Myocyte (in vitro differentiated cells): ENCODE measurements around the gene KIAA2012. TPM values are rescaled to one million over a fixed set of nuclear protein-coding genes. Genes with fewer than 3 reads are reported as not detected.
A peak's percentile ranks its signal among the peaks of the same experiment; 100 is the strongest.

ENCODE experiments used
- DNase-seq: peaks from one replicate; pipeline ENCODE4 v3.0.0-alpha.2; 2012; ENCODE audit warnings: low read depth
- total RNA-seq: library from RNA; depleted of rRNA; stranded (reverse); fragments of >200 nt; gene quantifications from 2 replicates; pipeline ENCODE4 v1.2.3, GENCODE V29; 2014

Gene KIAA2012
- total RNA-seq, 1 donor from 2014 or later, result not detected

- DNase-seq, result no peak
Observed at GRCh38 chr2:202079310-202079709, 6.3 kb downstream of the KIAA2012 start.

- DNase-seq, result peak; percentile 9
Observed at GRCh38 chr2:202084265-202084664, 11.2 kb downstream of the KIAA2012 start.

DNA sequence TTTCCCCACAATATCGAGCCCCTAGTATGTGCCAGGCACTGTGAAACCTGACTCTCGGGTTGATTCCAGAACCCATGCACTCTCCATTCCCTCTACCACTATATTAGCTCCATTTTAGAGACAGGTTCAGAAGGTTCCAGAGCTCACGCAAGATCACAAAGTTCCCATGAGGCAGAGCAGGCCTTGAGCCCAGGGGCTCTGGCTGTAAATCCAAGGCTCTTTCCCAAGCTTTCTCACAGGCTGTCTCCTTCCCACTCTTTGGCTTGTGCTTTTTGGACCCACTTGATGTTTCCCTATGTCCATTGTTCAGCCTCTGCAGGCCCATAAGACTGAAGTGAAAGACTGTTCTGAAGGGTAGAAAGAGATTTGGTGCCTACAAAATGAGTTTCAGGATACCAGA lies 15.7 kb downstream of the KIAA2012 start:
- no peak for DNase-seq

DNA sequence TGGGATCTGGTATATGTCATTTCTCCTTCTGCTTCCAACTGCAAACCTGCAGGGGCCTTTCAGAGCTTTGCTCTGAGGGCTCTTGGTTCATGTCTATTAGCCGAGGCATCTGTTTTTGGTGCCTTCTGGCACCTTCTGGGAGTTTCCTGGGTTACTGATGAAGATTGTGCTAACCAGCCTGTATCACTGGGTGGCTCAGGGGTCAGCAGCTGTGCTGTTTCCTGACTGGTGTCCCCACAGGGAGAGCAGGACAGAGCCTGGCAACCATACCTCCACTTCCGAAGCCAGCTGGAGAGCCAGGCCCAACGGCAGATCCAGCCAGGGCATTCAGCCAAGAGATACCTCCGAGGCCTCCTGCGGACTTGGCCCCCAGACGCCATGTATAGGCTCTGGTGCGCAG lies 17.5 kb downstream of the KIAA2012 start:
- DNase-seq, result no peak

GRCh38 chr2:202091476-202091875 lies 18.4 kb downstream of the KIAA2012 start:
- no peak for DNase-seq

- DNase-seq, result no peak
Observed at GRCh38 chr2:202094426-202094986, 21.5 kb downstream of the KIAA2012 start.

DNA sequence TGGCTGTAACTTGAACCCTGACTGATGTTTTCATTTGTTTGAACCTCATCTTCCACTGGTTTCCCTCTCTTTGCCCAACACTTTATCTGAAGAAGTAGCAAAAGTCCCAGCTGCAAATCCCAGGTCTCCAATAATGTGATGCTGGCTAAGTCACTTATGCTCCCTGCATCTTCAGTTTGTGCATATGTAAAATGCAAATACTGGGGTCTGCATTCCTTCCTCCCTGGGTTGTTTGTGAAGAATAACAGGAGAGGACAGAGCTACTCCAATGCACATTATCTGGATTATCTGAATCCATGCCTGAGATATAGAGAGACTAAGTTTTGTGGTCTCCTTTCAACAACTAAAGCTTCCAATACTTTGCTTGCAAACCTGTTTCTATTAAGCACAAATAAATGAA lies 22.2 kb downstream of the KIAA2012 start:
- DNase-seq, result no peak

DNA sequence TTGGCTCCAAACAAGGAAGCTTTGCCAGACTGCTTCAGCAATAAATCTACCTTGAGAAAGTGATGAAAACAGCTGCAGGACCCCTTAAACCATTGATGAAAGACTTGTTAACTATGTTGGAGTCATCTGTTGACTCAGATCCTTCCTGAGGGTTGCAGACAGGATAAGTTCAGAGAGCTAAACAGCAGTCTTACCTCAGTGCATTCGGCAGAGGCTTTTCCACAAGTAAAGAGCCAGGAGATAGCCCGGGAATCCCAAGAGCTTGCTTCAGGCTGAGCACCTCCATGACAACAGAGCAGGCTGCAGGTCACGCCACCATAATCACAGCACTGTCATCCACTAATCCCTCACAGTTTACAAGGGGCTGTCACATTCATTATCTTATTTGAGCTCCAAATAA lies 23.7 kb downstream of the KIAA2012 start:
- no peak for DNase-seq

- no peak for DNase-seq
Observed at GRCh38 chr2:202098291-202098690, 25.2 kb downstream of the KIAA2012 start.

GRCh38 chr2:202099515-202099914 lies 26.5 kb downstream of the KIAA2012 start:
- no peak for DNase-seq

- no peak for DNase-seq
Observed at GRCh38 chr2:202100176-202100575, 27.1 kb downstream of the KIAA2012 start.

GRCh38 chr2:202101026-202101579 lies 28.0 kb downstream of the KIAA2012 start:
- DNase-seq, result no peak

DNA sequence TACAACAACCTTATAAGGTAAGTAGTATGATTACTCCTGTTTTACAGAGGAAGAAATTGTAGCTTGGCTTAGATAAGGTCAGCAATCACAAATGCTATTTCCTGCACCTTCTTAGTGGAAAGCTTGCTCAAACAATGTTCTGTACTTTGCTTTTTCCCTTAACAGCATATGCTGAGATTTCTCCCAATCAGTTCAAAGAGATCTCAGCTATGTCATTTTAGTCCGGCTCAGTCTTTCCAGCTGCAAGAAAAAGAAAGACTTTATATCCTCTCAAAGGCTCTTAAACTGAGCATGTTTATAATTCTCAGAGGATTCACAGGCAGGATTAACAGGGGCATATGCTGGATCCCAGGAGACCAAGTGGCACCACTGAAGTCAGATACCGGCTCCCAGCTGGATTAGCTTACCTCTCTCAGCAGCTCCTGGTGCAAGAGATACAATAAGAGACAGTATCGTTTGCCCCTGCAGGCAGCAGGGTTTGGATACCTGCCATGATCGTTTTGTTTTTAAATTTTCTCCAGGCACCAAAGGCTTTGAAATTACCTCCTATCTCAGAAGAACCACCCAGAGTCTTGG lies 29.5 kb downstream of the KIAA2012 start:
- DNase-seq, result no peak

DNA sequence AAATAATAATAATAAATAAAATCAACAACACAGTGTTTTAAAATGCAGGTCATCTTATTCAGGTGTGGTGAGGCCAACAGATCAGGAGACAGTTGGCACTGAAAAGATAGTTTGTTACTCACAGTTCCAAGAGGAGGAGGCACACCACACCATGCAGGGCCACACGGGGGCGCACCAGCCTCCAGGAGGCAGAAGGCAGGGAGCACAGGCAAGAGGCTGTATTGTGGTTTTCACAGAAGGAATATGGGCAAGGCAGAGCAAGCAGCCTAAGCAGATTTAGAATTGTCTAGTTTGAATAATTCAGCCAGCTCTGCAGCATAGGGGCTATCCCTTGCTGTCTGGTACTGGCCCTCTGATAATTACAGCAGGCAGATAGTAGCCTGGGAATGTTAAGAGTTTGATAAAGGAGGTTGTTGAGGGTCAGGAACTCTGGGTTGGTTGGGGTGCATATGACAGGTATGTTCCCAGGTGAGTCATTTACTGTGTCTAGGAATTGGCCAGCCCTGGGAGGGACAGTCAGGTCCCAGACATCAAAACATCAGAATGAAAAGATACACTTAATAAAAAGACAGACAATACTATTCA lies 31.3 kb downstream of the KIAA2012 start:
- DNase-seq, result peak; percentile 66

DNA sequence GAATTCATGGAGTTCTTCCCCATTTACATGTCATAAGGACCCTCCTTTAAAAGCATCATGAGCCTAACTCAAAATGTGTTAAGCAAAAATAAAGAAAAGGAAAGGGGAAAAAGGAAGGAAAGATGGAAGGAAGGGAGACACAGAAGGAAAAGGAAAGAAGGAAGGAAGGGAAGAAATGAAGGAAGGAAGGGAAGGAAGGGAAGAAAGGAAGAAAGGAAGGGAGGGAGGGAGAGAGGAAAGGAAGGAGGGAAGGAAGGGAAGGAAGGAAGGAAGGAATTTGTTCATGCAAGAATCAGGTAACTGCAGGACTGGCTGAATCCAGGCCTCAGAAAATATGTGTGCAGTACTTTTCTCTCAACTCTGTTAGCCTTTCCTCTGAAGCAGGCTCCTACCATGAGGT lies 32.0 kb downstream of the KIAA2012 start:
- no peak for DNase-seq

DNA sequence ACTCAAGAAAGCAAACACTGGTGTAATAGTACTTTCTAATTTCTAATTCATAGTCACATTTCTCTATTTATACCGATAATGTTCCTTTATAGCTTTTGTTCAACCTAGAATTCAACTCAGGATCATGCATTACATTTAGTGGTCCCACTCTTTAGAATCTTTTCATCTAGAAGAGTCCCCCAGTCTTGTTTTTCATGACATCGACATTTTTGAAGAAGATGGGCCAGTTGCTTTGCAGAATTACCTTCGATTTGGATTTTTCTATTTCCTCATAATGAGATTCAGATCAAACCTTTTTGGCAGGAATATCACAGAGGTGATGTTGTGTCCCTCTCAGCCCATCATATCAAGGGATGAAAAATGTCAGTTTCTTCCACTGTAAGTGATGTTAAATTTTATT lies 35.3 kb downstream of the KIAA2012 start:
- DNase-seq, result no peak

- DNase-seq, result peak; percentile 32
Observed at GRCh38 chr2:202109139-202109736, 36.2 kb downstream of the KIAA2012 start.

- DNase-seq, result no peak
Observed at GRCh38 chr2:202109737-202110184, 36.7 kb downstream of the KIAA2012 start.

GRCh38 chr2:202110491-202110890 lies 37.4 kb downstream of the KIAA2012 start:
- no peak for DNase-seq

- DNase-seq, result no peak
Observed at GRCh38 chr2:202112041-202112440, 39.0 kb downstream of the KIAA2012 start.

DNA sequence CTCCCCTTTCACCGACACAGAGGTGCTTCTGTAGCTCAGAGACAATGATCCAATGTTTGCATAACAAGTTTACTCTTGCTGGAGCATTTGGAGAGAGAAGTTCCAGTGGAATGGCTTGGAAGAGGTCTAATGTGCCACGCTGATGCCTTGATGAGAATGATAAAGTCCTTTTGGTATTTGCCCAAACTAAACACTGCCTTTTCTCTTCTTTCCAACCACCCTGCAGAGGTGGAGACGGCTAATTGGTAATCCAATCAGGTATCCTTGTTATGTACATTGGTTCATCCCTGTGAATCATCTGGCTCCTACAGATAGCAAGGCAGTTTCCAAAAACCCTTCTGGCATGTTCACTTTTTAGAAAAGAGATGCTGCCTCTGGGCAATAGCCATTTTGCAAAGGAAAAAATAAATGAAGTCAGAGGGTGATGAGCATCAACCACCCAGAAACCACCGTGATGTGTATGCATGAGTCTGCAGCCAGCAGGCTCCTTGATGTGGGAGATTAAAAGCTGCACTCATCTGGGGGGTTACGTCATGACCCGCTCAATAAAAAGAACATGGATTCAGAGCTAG lies 40.6 kb downstream of the KIAA2012 start:
- no peak for DNase-seq

GRCh38 chr2:202114291-202114690 lies 41.2 kb downstream of the KIAA2012 start:
- DNase-seq, result peak; percentile 37
